B cell (primary cell): ENCODE data around the gene PDE6B. TPM values are rescaled to one million over a fixed set of nuclear protein-coding genes. Genes with fewer than 3 reads are reported as not detected.

ENCODE experiments used
- ATAC-seq: fragments of 200-7000 bp; cut with Tn5 transposase; one replicate; pipeline ENCODE4 v1.10.0; 2021; ENCODE audit warnings: low read depth, mild to moderate bottlenecking, moderate number of reproducible peaks, moderate library complexity
- CTCF ChIA-PET: fragments of 350-600 bp; sonication (Branson Sonifier 250); formaldehyde crosslinking; loops from one replicate; lab custom pipeline; 2021; ENCODE audit warnings: antibody characterized with exemption, inconsistent platforms; lab: Charles Lee
- POLR2A ChIA-PET: fragments of 350-600 bp; sonication (Branson Sonifier 250); formaldehyde crosslinking; loops from one replicate; lab custom pipeline; 2021; ENCODE audit warnings: antibody characterized with exemption; lab: Charles Lee
- DNase-seq: peaks from one replicate; pipeline ENCODE4 v3.0.0; 2013
- H2AFZ ChIP-seq: 2 replicates; pipeline ENCODE4 v1.6.1; 2012; ENCODE audit warnings: mild to moderate bottlenecking, low read depth, low read length; ENCODE audit not compliant: insufficient read depth, poor library complexity, severe bottlenecking
- H3K27ac ChIP-seq, 2 donors: 1 replicate in 1 of 2; 2 replicates in 1 of 2; pipeline ENCODE4 v1.5.1; 2012 to 2013; ENCODE audit warnings: low read length in 2 of 2, mild to moderate bottlenecking in 2 of 2, moderate library complexity in 1 of 2
- H3K27me3 ChIP-seq, 4 experiments: fragments of 200-600 bp in 1 of 4; sonication (generic) in 1 of 4; replicated peaks in 1 of 4; 1 replicate in 2 of 4; 2 replicates in 2 of 4; pipeline versions ENCODE4 v1.6.1 to v1.7.0; 2013 to 2016; ENCODE audit warnings: low read length in 3 of 4, mild to moderate bottlenecking in 2 of 4, mixed read lengths in 1 of 4, moderate library complexity in 1 of 4; ENCODE audit not compliant: insufficient read depth in 4 of 4, control insufficient read depth in 3 of 4; ENCODE audit errors: control extremely low read depth in 1 of 4
- H3K36me3 ChIP-seq, 2 experiments: replicated peaks in 1 of 2; 1 replicate in 1 of 2; 2 replicates in 1 of 2; pipeline versions ENCODE4 v1.6.1 to v1.7.1; 2013; ENCODE audit warnings: low read length in 1 of 2; ENCODE audit not compliant: insufficient read depth in 2 of 2, control insufficient read depth in 1 of 2; ENCODE audit errors: control extremely low read depth in 1 of 2, extremely low read depth in 1 of 2
- H3K4me1 ChIP-seq, 2 donors: fragments of 200-600 bp in 1 of 2; sonication (generic) in 1 of 2; 1 replicate in 1 of 2; 2 replicates in 1 of 2; pipeline versions ENCODE4 v1.5.1 to v1.6.1; 2013 to 2017; ENCODE audit warnings: low read length in 2 of 2; ENCODE audit not compliant: control insufficient read depth in 2 of 2, insufficient read depth in 2 of 2
- H3K4me2 ChIP-seq: replicated peaks from 2 replicates; pipeline ENCODE3; 2012; ENCODE audit warnings: mild to moderate bottlenecking, low read depth, low read length; ENCODE audit not compliant: poor library complexity, severe bottlenecking
- H3K4me3 ChIP-seq, 5 experiments: fragments of 200-600 bp in 1 of 5; sonication (generic) in 1 of 5; 1 replicate in 3 of 5; 2 replicates in 2 of 5; pipeline versions ENCODE4 v1.5.1 to v1.7.0; 2011 to 2016; ENCODE audit warnings: low read length in 4 of 5, mild to moderate bottlenecking in 4 of 5, low read depth in 2 of 5, control low read depth in 1 of 5, moderate library complexity in 1 of 5; ENCODE audit not compliant: insufficient read depth in 1 of 5; ENCODE audit errors: control extremely low read depth in 1 of 5, extremely low read depth in 1 of 5
- H3K79me2 ChIP-seq: fragments of 200-600 bp; sonication (generic); one replicate; pipeline ENCODE4 v1.6.0; 2016; ENCODE audit warnings: low read length; ENCODE audit not compliant: control insufficient read depth, insufficient read depth
- H3K9ac ChIP-seq: fragments of 200-600 bp; sonication (generic); 2 replicates; pipeline ENCODE4 v1.6.1; 2017; ENCODE audit warnings: mild to moderate bottlenecking, low read length, moderate library complexity
- H3K9me3 ChIP-seq, 3 donors: one replicate each; pipeline versions ENCODE4 v1.6.1 to v1.7.1; 2013; ENCODE audit warnings: low read length in 2 of 3; ENCODE audit not compliant: control insufficient read depth in 2 of 3, insufficient read depth in 1 of 3; ENCODE audit errors: control extremely low read depth in 1 of 3
- H4K20me1 ChIP-seq: 2 replicates; pipeline ENCODE4 v1.6.0; 2012; ENCODE audit warnings: mild to moderate bottlenecking, low read length; ENCODE audit not compliant: insufficient read depth, control insufficient read depth, poor library complexity, severe bottlenecking
- H3K27ac Mint-ChIP-seq: one replicate; pipeline ENCODE4 v1.8.0; 2021; ENCODE audit warnings: mixed read lengths
- H3K27me3 Mint-ChIP-seq: one replicate; pipeline ENCODE4 v1.8.0; 2021; ENCODE audit warnings: mixed read lengths
- H3K4me1 Mint-ChIP-seq: one replicate; pipeline ENCODE4 v1.8.0; 2021; ENCODE audit warnings: mixed read lengths
- H3K4me3 Mint-ChIP-seq: one replicate; pipeline ENCODE4 v1.8.0; 2021; ENCODE audit warnings: mixed read lengths
- H3K9me3 Mint-ChIP-seq: one replicate; pipeline ENCODE4 v1.8.0; 2022; ENCODE audit warnings: mixed read lengths; ENCODE audit not compliant: insufficient read depth
- EZH2 ChIP-seq: IDR thresholded peaks from 2 replicates; pipeline ENCODE4 v1.6.1; 2012; ENCODE audit warnings: borderline replicate concordance, low read depth, mild to moderate bottlenecking, moderate library complexity, low read length; ENCODE audit not compliant: insufficient read depth, poor library complexity, severe bottlenecking
- WGBS: methylation state at CpG from one replicate; pipeline ENCODE4 v1.1.5; 2013; ENCODE audit warnings: missing lambda C conversion rate; ENCODE audit not compliant: insufficient coverage; 5-methylcytosine and 5-hydroxymethylcytosine counted together
- intact Hi-C: fragments of 100-400 bp; cut with micrococcal nuclease; formaldehyde crosslinking; loops from one replicate; pipeline ENCODE4 v1.10.0; 2022
- polyA plus RNA-seq: library from polyadenylated mRNA; depleted of rRNA; stranded (reverse); fragments of >200 nt; gene quantifications from 2 replicates; pipeline ENCODE4 v1.2.3, GENCODE V29; 2012
- total RNA-seq, 2 donors: library from RNA; stranded (reverse); fragments of 120-200 nt in 1 of 2; gene quantifications; 1 replicate in 1 of 2; 2 replicates in 1 of 2; pipeline versions ENCODE4 v1.2.3 to v1.2.4, GENCODE V29; 2013 to 2022
- TF ChIP-seq, protein P1 (sequence below): fragments of 200-600 bp; IDR thresholded peaks from one replicate; pipeline ENCODE4 v1.8.0; 2022; ENCODE audit warnings: antibody characterized with exemption, mild to moderate bottlenecking

PDE6B gene
- total and polyA plus RNA-seq, 2 donors (not counting 1 experiment from before 2014, with no cell fraction given) = 20.0 to 25.2 TPM

DNA sequence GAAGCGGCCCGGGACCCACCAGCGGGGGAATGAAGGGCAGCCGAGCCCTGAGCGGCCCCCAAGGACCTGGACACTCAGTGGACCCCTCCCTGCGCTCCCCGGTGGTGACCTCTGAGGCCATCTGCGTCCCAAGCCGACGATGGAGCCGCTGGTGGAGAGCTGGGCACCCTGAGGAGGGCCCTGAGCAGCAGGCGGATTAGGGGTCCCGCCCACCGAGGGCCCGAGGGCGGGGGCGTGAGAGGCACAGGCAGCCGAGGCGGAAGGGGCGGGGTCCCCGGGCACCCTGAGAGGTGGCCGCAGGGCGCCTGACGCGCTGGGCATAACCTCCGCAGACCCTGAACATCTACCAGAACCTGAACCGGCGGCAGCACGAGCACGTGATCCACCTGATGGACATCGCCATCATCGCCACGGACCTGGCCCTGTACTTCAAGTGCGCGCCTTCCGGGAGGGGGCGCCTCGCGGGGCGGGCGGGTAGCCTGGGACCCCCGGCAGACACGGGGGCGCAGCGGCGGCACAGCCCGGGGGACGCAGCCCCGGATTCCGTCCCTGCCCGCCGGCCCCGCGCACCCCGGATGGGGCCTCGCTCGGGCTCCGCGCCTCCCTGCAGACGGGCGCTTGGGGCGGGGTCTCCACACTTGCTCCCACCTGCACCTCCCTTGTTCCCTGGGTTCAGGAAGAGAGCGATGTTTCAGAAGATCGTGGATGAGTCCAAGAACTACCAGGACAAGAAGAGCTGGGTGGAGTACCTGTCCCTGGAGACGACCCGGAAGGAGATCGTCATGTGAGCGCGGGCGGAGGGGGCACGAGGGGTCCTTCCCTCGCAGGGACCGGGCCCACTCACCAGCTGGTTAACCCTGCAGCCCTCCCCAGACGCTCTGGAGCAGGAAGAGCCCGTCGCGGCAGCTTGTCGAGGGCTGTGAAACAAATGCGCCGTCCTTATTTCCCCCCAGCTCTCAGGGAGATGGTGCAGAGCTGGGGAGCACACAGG lies 38.4 kb downstream of the PDE6B start:
- H3K4me1 ChIP-seq = peaks cover 9 to 17% of the 10 kb centered on the region in 2 donors
- peaks cover 0 to 14% (median 0%) of the 10 kb centered on the region in 3 donors for H3K9me3 ChIP-seq
- intact Hi-C loops = loop anchor here (1.0 to 5.0 kb wide), 2 partner anchors 11 to 326 kb away; partner anchors contain the start of genes ATP5ME, MYL5 and ZNF141
- peak overlapping the region; percentile 68 to 85 (median 78) for H3K4me3 ChIP-seq
- ChIA-PET CTCF (interaction anchor here (1.7 kb wide), 1 partner anchor 10 kb away, joined by 5 read pairs; the partner anchor contains the start of genes ATP5ME and MYL5), POLR2A (interaction anchor here (0.6 to 1.5 kb wide), 3 partner anchors 10 to 522 kb away, joined by 3 to 11 read pairs (median 4); partner anchors contain the start of genes ATP5ME and MYL5)
- Mint-ChIP-seq H3K9me3 (no peaks in the 10 kb centered on the region), H3K27ac (peak overlapping the region; percentile 89), H3K27me3 (no peaks in the 10 kb centered on the region), H3K4me3 (peak overlapping the region; percentile 85), H3K4me1 (peaks cover 11% of the 10 kb centered on the region)
- H3K27me3 ChIP-seq = no peaks in the 10 kb centered on the region
- DNase-seq (peak; percentile 78), ATAC-seq (peak; percentile 87)
- TF ChIP-seq EZH2 = no peak
- TF ChIP-seq, protein P1, sequence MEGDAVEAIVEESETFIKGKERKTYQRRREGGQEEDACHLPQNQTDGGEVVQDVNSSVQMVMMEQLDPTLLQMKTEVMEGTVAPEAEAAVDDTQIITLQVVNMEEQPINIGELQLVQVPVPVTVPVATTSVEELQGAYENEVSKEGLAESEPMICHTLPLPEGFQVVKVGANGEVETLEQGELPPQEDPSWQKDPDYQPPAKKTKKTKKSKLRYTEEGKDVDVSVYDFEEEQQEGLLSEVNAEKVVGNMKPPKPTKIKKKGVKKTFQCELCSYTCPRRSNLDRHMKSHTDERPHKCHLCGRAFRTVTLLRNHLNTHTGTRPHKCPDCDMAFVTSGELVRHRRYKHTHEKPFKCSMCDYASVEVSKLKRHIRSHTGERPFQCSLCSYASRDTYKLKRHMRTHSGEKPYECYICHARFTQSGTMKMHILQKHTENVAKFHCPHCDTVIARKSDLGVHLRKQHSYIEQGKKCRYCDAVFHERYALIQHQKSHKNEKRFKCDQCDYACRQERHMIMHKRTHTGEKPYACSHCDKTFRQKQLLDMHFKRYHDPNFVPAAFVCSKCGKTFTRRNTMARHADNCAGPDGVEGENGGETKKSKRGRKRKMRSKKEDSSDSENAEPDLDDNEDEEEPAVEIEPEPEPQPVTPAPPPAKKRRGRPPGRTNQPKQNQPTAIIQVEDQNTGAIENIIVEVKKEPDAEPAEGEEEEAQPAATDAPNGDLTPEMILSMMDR = peak; percentile 31
- peak overlapping the region; percentile 96 for H2AFZ ChIP-seq
- 1% methylated on average over 80 of the region's 80 CpGs for WGBS
- peak overlapping the region; percentile 55 to 88 for H3K27ac ChIP-seq
- peak overlapping the region; percentile 99 for H3K4me2 ChIP-seq
- peak overlapping the region; percentile 98 for H3K9ac ChIP-seq
- H4K20me1 ChIP-seq = no peaks in the 10 kb centered on the region
- H3K79me2 ChIP-seq = peaks cover 9% of the 10 kb centered on the region
- no peaks in the 10 kb centered on the region for H3K36me3 ChIP-seq
